ENCODE measurements around the gene PYCR2.
A peak's percentile ranks its signal among the peaks of the same experiment; 100 is the strongest.
"Not testable (repeated sequence)": the region's sequence is repeated elsewhere in the genome, so short reads cannot be mapped to it uniquely, and the experiment has no call there.

Gene PYCR2

GRCh38 chr1:225936086-225936485 is 12.0 kb upstream of the PYCR2 start:
- H3K4me1 ChIP-seq (ENCODE audit: control insufficient read depth, insufficient read depth, low read length, poor library complexity, severe bottlenecking); H3K9me3 ChIP-seq (ENCODE audit: control insufficient read depth, low read length); H3K36me3 ChIP-seq (ENCODE audit: control insufficient read depth, insufficient read depth, low read length); DNase-seq; H3K4me3 ChIP-seq (ENCODE audit: insufficient read depth, low read depth, low read length, poor library complexity, severe bottlenecking); H3K27me3 ChIP-seq (replicated peaks; ENCODE audit: control insufficient read depth, insufficient read depth, low read length, poor library complexity, severe bottlenecking); H3K27ac ChIP-seq (ENCODE audit: insufficient read depth, low read length, poor library complexity, severe bottlenecking): not testable (repeated sequence)

GRCh38 chr1:225934711-225935110 is 10.7 kb upstream of the PYCR2 start:
- H3K27me3 ChIP-seq (replicated peaks; ENCODE audit: control insufficient read depth, insufficient read depth, low read length, poor library complexity, severe bottlenecking) = no peaks in the 10 kb centered on the region
- no peaks in the 10 kb centered on the region for H3K4me1 ChIP-seq (ENCODE audit: control insufficient read depth, insufficient read depth, low read length, poor library complexity, severe bottlenecking)
- H3K36me3 ChIP-seq (ENCODE audit: control insufficient read depth, insufficient read depth, low read length) = no peaks in the 10 kb centered on the region
- H3K9me3 ChIP-seq (ENCODE audit: control insufficient read depth, low read length) = no peaks in the 10 kb centered on the region
- no peak overlapping the region for H3K4me3 ChIP-seq (ENCODE audit: insufficient read depth, low read depth, low read length, poor library complexity, severe bottlenecking)
- no peak for DNase-seq
- H3K27ac ChIP-seq (ENCODE audit: insufficient read depth, low read length, poor library complexity, severe bottlenecking) = no peak overlapping the region

DNA sequence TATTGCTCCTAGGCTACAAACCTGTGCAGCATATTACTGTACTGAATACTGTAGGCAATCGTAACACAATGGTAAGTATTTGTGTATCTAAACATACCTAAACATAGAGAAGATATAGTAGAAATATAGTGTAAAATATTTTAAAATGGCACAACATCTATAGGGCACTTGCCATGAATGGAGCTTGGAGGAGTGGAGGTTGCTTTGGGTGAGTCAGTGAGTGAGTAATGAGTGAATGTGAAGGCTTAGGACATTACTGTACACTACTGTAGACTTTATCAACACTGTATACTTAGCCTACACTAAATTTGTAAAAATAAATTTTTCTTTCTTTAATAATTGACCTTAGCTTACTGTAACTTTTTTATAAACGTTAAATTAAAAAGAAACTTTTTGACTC is 9.0 kb upstream of the PYCR2 start:
- Histone ChIP-seq H3K4me1 (ENCODE audit: control insufficient read depth, insufficient read depth, low read length, poor library complexity, severe bottlenecking) (no peaks in the 10 kb centered on the region), H3K36me3 (ENCODE audit: control insufficient read depth, insufficient read depth, low read length) (no peaks in the 10 kb centered on the region), H3K27ac (ENCODE audit: insufficient read depth, low read length, poor library complexity, severe bottlenecking) (no peak overlapping the region), H3K9me3 (ENCODE audit: control insufficient read depth, low read length) (no peaks in the 10 kb centered on the region), H3K4me3 (ENCODE audit: insufficient read depth, low read depth, low read length, poor library complexity, severe bottlenecking) (no peak overlapping the region), H3K27me3 (replicated peaks; ENCODE audit: control insufficient read depth, insufficient read depth, low read length, poor library complexity, severe bottlenecking) (no peaks in the 10 kb centered on the region)
- no peak for DNase-seq

- DNase-seq = no peak
- Histone ChIP-seq H3K9me3 (ENCODE audit: control insufficient read depth, low read length) (no peaks in the 10 kb centered on the region), H3K4me3 (ENCODE audit: insufficient read depth, low read depth, low read length, poor library complexity, severe bottlenecking) (no peak overlapping the region), H3K27me3 (replicated peaks; ENCODE audit: control insufficient read depth, insufficient read depth, low read length, poor library complexity, severe bottlenecking) (no peaks in the 10 kb centered on the region), H3K4me1 (ENCODE audit: control insufficient read depth, insufficient read depth, low read length, poor library complexity, severe bottlenecking) (no peaks in the 10 kb centered on the region), H3K27ac (ENCODE audit: insufficient read depth, low read length, poor library complexity, severe bottlenecking) (no peak overlapping the region), H3K36me3 (ENCODE audit: control insufficient read depth, insufficient read depth, low read length) (no peaks in the 10 kb centered on the region)
Measured at GRCh38 chr1:225931270-225932136, 7.5 kb upstream of the PYCR2 start.

- no peaks in the 10 kb centered on the region for H3K9me3 ChIP-seq (ENCODE audit: control insufficient read depth, low read length)
- H3K4me3 ChIP-seq (ENCODE audit: insufficient read depth, low read depth, low read length, poor library complexity, severe bottlenecking) = no peak overlapping the region
- H3K27me3 ChIP-seq (replicated peaks; ENCODE audit: control insufficient read depth, insufficient read depth, low read length, poor library complexity, severe bottlenecking) = no peaks in the 10 kb centered on the region
- H3K36me3 ChIP-seq (ENCODE audit: control insufficient read depth, insufficient read depth, low read length) = no peaks in the 10 kb centered on the region
- no peaks in the 10 kb centered on the region for H3K4me1 ChIP-seq (ENCODE audit: control insufficient read depth, insufficient read depth, low read length, poor library complexity, severe bottlenecking)
- H3K27ac ChIP-seq (ENCODE audit: insufficient read depth, low read length, poor library complexity, severe bottlenecking) = no peak overlapping the region
- DNase-seq = no peak
Measured at GRCh38 chr1:225930566-225930965, 6.5 kb upstream of the PYCR2 start.

DNA sequence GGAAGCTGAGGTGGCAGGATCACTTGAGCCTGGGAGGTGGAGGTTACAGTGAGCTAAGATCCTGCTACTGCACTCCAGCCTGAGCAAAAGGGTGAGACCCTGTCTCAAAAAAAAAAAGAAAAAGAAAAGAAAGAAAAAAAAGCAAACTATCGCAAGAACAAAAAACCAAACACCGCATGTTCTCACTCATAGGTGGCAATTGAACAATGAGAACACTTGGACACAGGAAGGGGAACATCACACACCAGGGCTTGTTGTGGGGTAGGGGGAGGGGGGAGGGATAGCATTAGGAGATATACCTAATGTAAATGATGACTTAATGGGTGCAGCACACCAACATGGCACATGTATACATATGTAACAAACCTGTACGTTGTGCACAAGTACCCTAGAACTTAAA is 5.4 kb upstream of the PYCR2 start:
- DNase-seq; H3K27ac ChIP-seq (ENCODE audit: insufficient read depth, low read length, poor library complexity, severe bottlenecking); H3K27me3 ChIP-seq (replicated peaks; ENCODE audit: control insufficient read depth, insufficient read depth, low read length, poor library complexity, severe bottlenecking); H3K4me3 ChIP-seq (ENCODE audit: insufficient read depth, low read depth, low read length, poor library complexity, severe bottlenecking); H3K9me3 ChIP-seq (ENCODE audit: control insufficient read depth, low read length); H3K4me1 ChIP-seq (ENCODE audit: control insufficient read depth, insufficient read depth, low read length, poor library complexity, severe bottlenecking); H3K36me3 ChIP-seq (ENCODE audit: control insufficient read depth, insufficient read depth, low read length): not testable (repeated sequence)

GRCh38 chr1:225928186-225929175 is 4.4 kb upstream of the PYCR2 start:
- Histone ChIP-seq H3K27ac (ENCODE audit: insufficient read depth, low read length, poor library complexity, severe bottlenecking) (peak overlapping the region; percentile 18), H3K9me3 (ENCODE audit: control insufficient read depth, low read length) (no peaks in the 10 kb centered on the region), H3K4me1 (ENCODE audit: control insufficient read depth, insufficient read depth, low read length, poor library complexity, severe bottlenecking) (peaks cover 5% of the 10 kb centered on the region), H3K27me3 (replicated peaks; ENCODE audit: control insufficient read depth, insufficient read depth, low read length, poor library complexity, severe bottlenecking) (no peaks in the 10 kb centered on the region), H3K4me3 (ENCODE audit: insufficient read depth, low read depth, low read length, poor library complexity, severe bottlenecking) (no peak overlapping the region), H3K36me3 (ENCODE audit: control insufficient read depth, insufficient read depth, low read length) (no peaks in the 10 kb centered on the region)
- no peak for DNase-seq

DNA sequence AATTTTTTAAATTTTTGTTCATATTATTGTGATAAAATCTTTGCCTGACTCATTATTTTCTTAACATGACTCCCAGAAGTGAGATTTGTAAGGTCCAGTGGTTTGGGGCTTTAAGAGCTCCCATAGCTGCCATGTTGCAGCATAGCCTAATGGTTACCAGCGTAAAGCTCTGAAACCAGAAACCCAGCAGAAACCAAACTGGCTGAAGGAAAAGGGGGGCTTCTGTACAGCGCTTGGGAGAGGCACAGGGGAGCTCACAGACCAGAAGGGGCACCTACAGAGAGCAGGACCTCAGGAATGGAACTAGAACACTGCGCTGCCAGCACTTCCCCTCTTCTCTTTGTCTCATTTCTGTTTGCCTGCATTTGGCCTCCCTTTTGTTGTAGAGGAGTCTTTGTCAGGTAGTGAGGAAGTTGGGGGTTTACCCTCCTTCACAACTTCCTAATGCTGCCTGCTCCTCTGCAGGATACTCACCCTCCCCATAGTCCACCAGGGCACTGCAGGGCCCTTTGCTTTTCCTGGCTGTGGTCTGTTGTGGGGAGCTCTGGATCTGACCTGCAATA is 2.6 kb upstream of the PYCR2 start:
- no peaks in the 10 kb centered on the region for H3K9me3 ChIP-seq (ENCODE audit: control insufficient read depth, low read length)
- H3K27me3 ChIP-seq (replicated peaks; ENCODE audit: control insufficient read depth, insufficient read depth, low read length, poor library complexity, severe bottlenecking) = no peaks in the 10 kb centered on the region
- no peak overlapping the region for H3K4me3 ChIP-seq (ENCODE audit: insufficient read depth, low read depth, low read length, poor library complexity, severe bottlenecking)
- H3K4me1 ChIP-seq (ENCODE audit: control insufficient read depth, insufficient read depth, low read length, poor library complexity, severe bottlenecking) = peaks cover 17% of the 10 kb centered on the region
- DNase-seq = no peak
- peaks cover 9% of the 10 kb centered on the region for H3K36me3 ChIP-seq (ENCODE audit: control insufficient read depth, insufficient read depth, low read length)
- no peak overlapping the region for H3K27ac ChIP-seq (ENCODE audit: insufficient read depth, low read length, poor library complexity, severe bottlenecking)

- Histone ChIP-seq H3K27me3 (replicated peaks; ENCODE audit: control insufficient read depth, insufficient read depth, low read length, poor library complexity, severe bottlenecking) (no peaks in the 10 kb centered on the region), H3K27ac (ENCODE audit: insufficient read depth, low read length, poor library complexity, severe bottlenecking) (peak overlapping the region; percentile 87), H3K4me3 (ENCODE audit: insufficient read depth, low read depth, low read length, poor library complexity, severe bottlenecking) (peak overlapping the region; percentile 96), H3K9me3 (ENCODE audit: control insufficient read depth, low read length) (no peaks in the 10 kb centered on the region), H3K36me3 (ENCODE audit: control insufficient read depth, insufficient read depth, low read length) (peaks cover 26% of the 10 kb centered on the region), H3K4me1 (ENCODE audit: control insufficient read depth, insufficient read depth, low read length, poor library complexity, severe bottlenecking) (peaks cover 17% of the 10 kb centered on the region)
- DNase-seq = no peak
Measured at GRCh38 chr1:225923381-225923691, 714 bp downstream of the PYCR2 start.
